ENCODE results near the gene CELA1.

DNA sequence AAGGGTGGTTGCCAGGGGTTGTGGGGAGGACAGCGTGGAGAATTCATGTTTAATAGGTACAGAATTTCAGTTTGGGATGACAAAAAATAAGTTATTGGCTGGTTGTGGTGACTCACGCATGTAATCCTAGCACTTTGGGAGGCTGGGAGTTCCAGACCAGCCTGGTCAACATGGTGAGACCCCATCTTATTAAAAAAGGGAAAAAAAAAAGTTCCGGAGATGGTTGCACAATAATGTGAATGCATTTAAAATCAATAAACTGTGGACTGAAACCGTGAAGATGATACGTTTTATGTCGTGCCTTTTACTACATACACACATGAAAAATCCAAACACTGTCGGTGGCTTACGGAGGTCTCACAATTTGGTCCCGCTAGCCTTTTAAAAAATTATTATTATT is 24.2 kb upstream of the CELA1 start:
- TF ChIP-seq RAD21 (CRISPR knock-in tag; IDR thresholded peaks at IDR 0.05): no peak
- TF ChIP-seq ZNF740 (CRISPR knock-in tag; IDR thresholded peaks at IDR 0.05): no peak
- TF ChIP-seq ZKSCAN1 (IDR thresholded peaks at IDR 0.05; ENCODE audit: low read length): no peak
- TF ChIP-seq NPAS2 (CRISPR knock-in tag; IDR thresholded peaks at IDR 0.05; ENCODE audit: borderline replicate concordance): no peak

Measured in HepG2 (cell line).